RWPE2 (cell line): Measurements from ENCODE around the gene PRSS53.
"Not testable (repeated sequence)": the region's sequence is repeated elsewhere in the genome, so short reads cannot be mapped to it uniquely, and the experiment has no call there.

Source experiments
- ATAC-seq: fragments of 200-7000 bp; cut with Tn5 transposase; 3 replicates; pipeline ENCODE4 v1.9.1; 2021; ENCODE audit warnings: low read depth
- DNase-seq: peaks from one replicate; pipeline ENCODE4 v3.0.0-alpha.2; 2020; ENCODE audit warnings: low spot score
- H3K27ac ChIP-seq: fragments of 450-650 bp; 2 replicates; pipeline ENCODE4 v1.5.1; 2017; ENCODE audit warnings: mild to moderate bottlenecking; ENCODE audit not compliant: poor library complexity, severe bottlenecking
- H3K27me3 ChIP-seq: fragments of 250-450 bp; sonication (Bioruptor Pico); 2 replicates; pipeline ENCODE4 v1.5.1; 2021; ENCODE audit warnings: mild to moderate bottlenecking, moderate library complexity; ENCODE audit not compliant: insufficient read depth, poor library complexity, severe bottlenecking
- H3K36me3 ChIP-seq: fragments of 250-450 bp; sonication (Bioruptor Pico); 2 replicates; pipeline ENCODE4 v1.5.1; 2020; ENCODE audit warnings: low read depth, mild to moderate bottlenecking, moderate library complexity
- H3K4me1 ChIP-seq: fragments of 250-450 bp; sonication (Bioruptor Pico); 2 replicates; pipeline ENCODE4 v1.5.1; 2021; ENCODE audit warnings: mild to moderate bottlenecking, moderate library complexity; ENCODE audit not compliant: insufficient read depth, poor library complexity, severe bottlenecking
- H3K4me3 ChIP-seq: fragments of 250-450 bp; sonication (Bioruptor Pico); 2 replicates; pipeline ENCODE4 v1.5.1; 2021; ENCODE audit warnings: mild to moderate bottlenecking, moderate library complexity; ENCODE audit not compliant: severe bottlenecking
- H3K9me3 ChIP-seq: fragments of 250-450 bp; sonication (Bioruptor Pico); 2 replicates; pipeline ENCODE4 v1.5.1; 2021; ENCODE audit warnings: mild to moderate bottlenecking, moderate library complexity; ENCODE audit not compliant: severe bottlenecking
- CTCF ChIP-seq: fragments of 450-650 bp; IDR thresholded peaks from one replicate; pipeline ENCODE4 v1.5.1; 2017; ENCODE audit warnings: mild to moderate bottlenecking, moderate library complexity; ENCODE audit not compliant: poor library complexity, severe bottlenecking

The PRSS53 gene

GRCh38 chr16:31088459-31089183 is at the start of gene PRSS53:
PRSS53 (minus strand) TSS chr16:31088943; CDS start chr16:31088809, 134 bp downstream.
- H3K36me3 ChIP-seq = peaks cover 32% of the 10 kb centered on the region
- no peak for DNase-seq
- H3K4me3 ChIP-seq = no peak within 1 kb of the TSS
- no peak for ATAC-seq
- no peaks in the 10 kb centered on the region for H3K27me3 ChIP-seq
- H3K4me1 ChIP-seq = no peaks in the 10 kb centered on the region
- no peak for TF ChIP-seq CTCF
- no peak within 1 kb of the TSS for H3K27ac ChIP-seq
- H3K9me3 ChIP-seq = no peaks in the 10 kb centered on the region

DNA sequence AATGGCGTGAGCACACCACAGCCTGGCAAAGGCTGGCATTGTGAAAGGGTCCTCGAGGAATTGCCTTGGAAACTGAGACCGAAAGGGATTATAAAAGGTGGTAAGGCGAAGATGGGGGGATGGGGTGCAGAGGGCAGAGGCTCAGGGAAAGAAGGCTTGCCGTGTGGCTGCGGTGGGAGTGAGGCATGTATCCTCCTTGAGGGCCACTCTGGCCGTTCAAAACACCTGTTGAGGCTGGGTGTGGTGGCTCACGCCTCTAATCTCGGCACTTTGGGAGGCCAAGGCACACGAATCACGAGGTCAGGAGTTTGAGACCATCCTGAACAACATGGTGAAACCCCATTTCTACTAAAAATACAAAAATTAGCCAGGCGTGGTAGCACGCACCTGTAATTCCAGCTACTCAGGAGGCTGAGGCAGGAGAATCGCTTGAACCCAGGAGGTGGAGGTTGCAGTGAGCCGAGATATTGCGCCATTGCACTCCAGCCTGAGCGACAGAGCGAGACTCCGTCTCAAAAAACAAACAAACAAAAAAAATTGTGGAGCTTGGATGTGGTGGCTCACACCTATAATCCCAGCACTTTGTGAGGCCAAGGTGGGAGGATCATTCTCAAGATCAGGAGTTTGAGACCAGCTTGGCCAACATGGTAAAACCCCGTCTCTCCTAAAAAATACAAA is 48.2 kb upstream of the PRSS53 start:
- not testable (repeated sequence) for DNase-seq, H3K27ac ChIP-seq, H3K27me3 ChIP-seq, ATAC-seq, H3K4me3 ChIP-seq, H3K9me3 ChIP-seq
- H3K4me1 ChIP-seq = peaks cover 46% of the 10 kb centered on the region
- peaks cover 25% of the 10 kb centered on the region for H3K36me3 ChIP-seq

GRCh38 chr16:31136287-31136662 is 47.5 kb upstream of the PRSS53 start:
- no peak for TF ChIP-seq CTCF
- no peak for DNase-seq
- H3K27ac ChIP-seq = peak overlapping the region; percentile 91
- peaks cover 32% of the 10 kb centered on the region for H3K36me3 ChIP-seq
- H3K27me3 ChIP-seq = no peaks in the 10 kb centered on the region
- no peaks in the 10 kb centered on the region for H3K9me3 ChIP-seq
- H3K4me3 ChIP-seq = no peak overlapping the region
- peaks cover 46% of the 10 kb centered on the region for H3K4me1 ChIP-seq
- ATAC-seq = no peak

GRCh38 chr16:31135535-31136286 is 47.0 kb upstream of the PRSS53 start, which contains the start of gene PRSS8:
PRSS8 (minus strand) TSS chr16:31135727; CDS start chr16:31135498, 229 bp downstream.
- Histone ChIP-seq H3K36me3 (peaks cover 35% of the 10 kb centered on the region), H3K4me3 (peak within 1 kb of the TSS; percentile 53), H3K27ac (peak within 1 kb of the TSS; percentile 91), H3K9me3 (no peaks in the 10 kb centered on the region), H3K4me1 (peaks cover 45% of the 10 kb centered on the region), H3K27me3 (no peaks in the 10 kb centered on the region)
- TF ChIP-seq CTCF = no peak
- peak; percentile 86 for DNase-seq
- peak; percentile 44 for ATAC-seq

- ATAC-seq (peak; percentile 20), DNase-seq (no peak)
- Histone ChIP-seq H3K4me1 (peaks cover 52% of the 10 kb centered on the region), H3K27me3 (no peaks in the 10 kb centered on the region), H3K36me3 (peaks cover 40% of the 10 kb centered on the region), H3K4me3 (peak overlapping the region; percentile 53), H3K9me3 (no peaks in the 10 kb centered on the region), H3K27ac (peak overlapping the region; percentile 91)
- TF ChIP-seq CTCF = no peak
Observed at GRCh38 chr16:31134625-31135534, 46.1 kb upstream of the PRSS53 start.
